ENCODE data around the gene C6orf89.

C6orf89 gene

DNA sequence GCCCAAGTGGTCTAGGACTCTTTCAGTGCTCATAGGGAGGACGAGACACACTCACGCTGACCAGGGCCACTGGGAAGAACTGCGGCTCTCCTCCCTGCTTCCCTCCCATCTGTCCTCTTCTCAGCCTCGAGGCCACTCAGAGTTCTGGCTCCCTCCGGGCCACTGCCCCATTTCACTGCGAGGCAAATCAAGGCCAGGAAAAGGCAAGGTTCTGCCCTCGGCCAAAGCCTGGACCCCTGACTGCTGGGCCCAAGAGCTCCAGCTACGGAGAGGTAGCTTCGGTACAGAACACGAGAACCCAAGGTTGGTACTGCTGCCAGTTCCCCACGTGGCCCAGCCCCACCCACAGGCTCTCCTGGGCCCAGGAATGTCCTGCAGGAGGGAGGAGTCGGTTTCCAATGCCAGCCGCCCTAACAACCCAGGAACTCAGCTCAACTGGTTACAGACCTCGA lies 83.5 kb downstream of the C6orf89 start:
- no peak for DNase-seq (ENCODE audit: low spot score)

DNA sequence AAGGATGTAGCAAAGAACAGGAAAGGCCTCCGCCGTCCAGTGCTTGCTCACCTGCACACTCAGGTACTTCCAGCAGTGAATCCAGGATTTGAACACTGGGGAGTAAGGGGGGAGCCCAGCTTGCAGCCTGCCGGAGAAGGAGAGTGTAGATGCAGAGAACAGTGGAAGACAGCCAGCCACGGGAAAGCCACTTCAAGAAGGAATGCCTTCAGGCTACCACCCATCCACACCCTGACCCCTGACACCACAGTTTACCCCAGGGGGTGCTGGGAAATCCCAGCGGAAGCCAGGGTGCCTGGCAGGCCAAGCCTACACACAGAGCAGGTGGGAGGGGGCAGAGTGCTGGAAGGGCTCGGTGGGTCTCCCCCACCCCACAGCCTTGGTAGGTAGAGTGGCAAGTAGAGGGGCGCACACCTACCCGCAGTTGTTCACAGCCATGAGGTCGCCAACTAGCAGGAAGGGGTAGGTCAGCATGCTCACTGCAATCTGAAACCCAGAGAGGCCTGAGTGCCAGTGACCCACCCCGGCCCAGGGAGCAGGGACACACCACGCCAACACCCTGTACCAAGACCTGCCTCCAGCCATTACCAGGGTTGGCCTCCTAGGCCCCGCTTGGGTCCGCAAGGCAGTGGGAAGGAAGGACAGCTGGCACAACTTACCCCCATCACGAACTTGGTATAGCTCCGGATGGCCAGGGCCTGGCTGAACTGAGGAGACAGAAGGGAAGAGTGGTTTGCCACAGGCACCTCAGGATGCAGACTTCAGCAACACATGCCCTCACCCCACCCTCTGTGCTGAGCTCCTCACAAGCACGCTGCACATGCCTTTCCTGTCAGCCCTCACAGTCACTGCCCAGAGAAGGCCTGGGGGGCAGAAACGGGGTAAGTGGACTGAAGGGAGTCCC lies 84.5 kb downstream of the C6orf89 start:
- no peak for DNase-seq (ENCODE audit: low spot score)

DNA sequence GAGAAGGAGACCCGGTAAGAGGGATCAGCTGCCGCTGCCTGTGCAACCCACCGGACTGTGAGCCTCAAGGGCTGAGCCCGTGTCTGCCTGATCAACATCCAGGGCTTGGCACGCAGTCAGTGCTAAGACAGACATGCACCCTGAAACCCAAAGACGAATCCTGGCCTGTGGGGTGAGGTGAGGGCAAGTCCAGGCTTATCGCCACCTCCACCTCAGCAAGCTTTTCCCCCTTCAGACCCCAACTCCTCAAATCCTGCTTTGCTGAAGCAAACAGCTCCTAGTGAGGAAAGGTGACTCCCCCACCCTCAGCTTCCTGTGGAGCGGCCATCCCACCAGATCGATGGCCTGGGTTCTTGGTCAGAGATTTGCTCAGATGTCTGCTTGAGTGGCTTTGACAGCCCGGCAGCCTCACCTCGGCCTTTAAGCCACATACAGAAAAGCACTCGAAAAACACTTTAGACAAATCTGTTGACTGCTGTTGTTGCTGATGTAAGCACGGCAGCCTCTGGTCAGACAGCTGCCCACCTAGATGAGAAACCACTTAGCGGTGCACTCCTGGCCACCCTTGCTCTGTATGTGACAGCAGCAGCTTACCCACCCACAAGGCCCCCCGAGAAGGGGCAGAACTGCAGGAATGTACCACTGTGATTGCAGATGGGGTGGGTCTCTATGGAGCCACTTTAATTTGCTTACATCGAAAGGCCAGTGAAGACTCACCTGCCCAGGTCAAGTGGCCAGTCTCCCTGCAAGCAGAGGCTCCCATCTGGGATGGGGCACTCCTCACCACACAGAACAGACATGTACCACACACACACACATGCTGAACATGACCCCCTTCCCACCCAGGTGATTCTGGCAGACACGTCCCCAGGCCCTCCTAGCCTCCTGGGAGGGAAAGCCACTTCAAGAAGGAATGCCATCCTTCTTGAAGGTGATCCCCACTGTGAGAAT lies 85.4 kb downstream of the C6orf89 start:
- DNase-seq (ENCODE audit: low spot score): no peak

DNA sequence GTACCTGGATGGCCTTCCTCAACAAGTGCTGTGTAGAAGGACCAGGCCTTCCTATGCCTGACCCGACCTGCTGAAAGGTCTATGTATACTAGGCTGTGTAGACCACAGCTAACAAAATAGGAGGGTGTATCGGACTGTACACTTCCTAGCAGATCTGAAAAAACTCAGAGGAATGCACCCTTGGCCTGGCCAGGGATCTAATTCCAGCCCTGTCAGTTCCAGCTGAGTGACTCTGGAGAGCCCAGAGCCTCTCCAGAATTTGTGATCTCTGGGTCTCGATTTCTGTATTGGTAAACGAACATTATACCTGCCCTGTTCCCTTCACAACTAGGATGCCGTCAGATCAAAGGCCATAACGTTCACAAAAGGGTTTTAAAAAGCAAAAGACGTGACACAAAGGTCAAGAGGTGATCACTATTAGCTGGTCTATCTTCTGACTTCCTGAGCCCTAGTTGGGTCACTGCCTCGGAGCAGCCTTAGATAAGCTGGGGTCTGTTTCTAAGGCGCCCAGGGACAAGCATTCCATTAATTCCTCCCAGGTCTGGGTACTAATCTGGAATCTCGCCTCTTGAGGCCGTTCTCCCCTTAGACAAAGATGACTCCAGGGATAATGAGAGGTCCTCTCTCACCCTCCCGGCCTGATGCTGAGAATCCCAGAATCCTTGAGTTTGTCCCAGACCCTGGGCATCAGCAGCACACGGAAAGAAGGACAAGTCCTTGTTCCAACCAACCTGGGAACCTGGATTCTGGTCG lies 86.3 kb downstream of the C6orf89 start:
- DNase-seq (ENCODE audit: low spot score): no peak

DNA sequence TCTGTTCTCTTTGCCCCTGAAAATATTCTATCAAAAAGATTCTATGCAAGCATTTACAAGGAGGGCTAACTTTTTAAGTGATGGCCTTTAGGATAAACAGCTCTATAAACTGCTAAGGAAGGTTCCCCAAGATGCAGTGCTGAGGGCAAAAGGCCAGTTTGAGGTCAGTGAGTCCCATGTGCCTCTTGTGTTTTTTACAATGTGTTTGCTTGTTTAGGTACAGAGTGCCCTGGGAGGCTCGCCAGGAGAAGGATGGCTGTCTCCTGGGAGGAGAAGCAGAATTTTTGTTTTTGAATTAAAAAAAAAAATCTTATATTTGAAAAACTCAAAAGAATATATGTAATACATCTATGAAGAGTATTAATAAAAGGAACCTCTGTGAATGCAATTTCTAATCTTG lies 87.4 kb downstream of the C6orf89 start:
- no peak for DNase-seq (ENCODE audit: low spot score)

DNA sequence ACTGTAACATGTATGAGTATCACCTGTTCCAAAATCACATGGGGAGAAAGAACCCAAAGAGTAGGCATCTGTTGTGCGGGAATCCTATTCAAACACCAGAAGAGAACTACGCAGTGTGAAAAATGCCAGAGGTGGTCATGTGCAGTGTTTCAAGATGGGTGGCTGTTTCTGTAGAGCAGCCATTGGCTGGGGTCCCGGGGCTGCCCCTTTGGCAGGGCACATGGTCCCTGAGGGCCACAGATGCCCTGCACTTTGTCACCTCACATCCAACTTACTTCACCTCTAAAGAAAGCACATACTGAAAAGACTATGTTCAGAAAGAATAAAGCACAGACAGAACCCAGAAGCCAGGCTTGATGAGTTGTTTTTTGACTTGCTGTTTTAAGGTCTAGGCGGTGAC lies 87.9 kb downstream of the C6orf89 start:
- no peak for DNase-seq (ENCODE audit: low spot score)

DNA sequence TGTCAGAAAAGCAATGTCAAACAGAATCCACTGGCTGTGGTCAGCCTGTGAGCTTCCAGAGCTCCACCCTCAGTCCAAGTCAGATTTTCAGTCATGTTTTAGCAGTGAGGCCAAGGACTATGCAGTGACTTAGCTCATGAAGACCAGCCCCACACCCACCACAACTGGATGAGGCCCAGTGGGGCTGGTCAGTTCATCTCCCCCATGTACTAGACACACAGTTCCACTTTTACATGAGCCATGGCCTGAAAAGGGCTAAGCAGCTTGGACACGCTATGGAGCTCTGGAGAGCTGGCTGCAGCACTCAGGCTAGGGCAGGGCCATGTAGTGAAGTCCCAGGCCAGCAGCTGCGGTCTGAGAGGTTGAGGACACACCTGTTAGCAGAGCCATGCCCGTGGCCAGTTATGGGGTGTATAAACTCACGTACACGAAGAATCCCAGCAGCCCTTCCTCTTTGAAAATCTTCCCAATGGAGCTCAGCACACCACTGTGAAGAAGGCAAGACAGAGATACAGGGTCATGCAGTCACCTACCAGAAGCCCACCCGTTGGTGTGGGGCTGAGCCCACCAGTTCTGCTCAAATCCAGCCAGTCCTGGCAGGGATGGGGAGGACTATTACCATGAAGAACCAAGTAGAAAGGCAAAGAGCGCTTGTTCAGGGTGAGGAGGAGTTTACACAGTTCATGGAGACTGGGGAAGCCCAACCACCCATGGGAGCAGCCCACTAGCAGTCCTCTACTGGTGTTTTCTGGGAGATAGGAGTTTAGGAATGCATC lies 89.7 kb downstream of the C6orf89 start:
- no peak for DNase-seq (ENCODE audit: low spot score)

DNA sequence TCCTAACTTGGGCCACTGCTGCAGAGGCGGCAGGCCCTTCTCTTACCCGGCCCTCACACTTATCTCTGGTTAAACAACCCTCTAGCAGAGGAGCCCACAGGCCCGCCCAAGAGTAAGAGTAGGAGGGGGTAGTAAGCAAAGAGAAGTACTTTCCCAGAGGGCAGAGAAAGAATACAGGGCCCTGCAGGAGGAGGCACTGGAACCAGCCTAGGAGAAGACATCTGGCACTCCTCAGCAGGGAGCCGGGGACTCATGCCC lies 90.2 kb downstream of the C6orf89 start:
- DNase-seq (ENCODE audit: low spot score): no peak

DNA sequence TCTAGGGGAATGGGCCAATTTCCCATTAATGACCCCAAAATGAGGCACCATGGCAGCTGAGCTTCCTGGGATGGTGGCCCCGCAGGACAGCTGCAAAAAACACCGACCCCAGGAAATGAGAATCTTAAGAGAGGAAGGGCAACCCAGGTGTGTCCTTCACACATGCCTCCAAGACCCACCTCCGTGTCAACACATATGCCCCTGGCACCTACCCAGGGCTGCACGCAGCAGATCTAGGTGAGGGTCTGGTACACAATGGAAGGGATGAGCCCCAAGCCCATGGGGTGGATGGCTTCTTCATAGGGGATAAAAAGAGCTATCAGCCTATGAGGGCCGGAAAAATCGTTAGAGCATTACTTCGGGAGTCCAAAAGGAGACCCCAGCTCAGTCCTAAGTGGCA lies 90.8 kb downstream of the C6orf89 start:
- no peak for DNase-seq (ENCODE audit: low spot score)

DNA sequence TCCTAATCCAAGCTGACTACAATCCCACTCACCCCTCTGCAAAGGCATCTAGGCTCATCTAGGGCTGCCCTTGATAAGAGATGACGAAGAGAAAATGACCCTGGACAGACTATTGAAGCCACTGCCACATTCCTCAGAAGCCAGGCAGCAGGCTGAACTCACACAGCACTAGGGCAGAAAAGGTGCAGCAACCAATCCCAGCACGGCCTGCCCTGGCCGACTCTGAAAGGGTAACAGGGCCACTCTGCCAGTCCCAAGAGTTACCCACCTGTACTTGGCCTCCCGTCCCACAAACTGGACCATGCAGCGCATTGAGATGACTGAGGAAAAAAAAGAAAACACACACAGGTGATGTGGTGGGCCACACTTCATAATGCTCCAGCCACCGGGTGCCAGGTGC lies 91.2 kb downstream of the C6orf89 start:
- no peak for DNase-seq (ENCODE audit: low spot score)

DNA sequence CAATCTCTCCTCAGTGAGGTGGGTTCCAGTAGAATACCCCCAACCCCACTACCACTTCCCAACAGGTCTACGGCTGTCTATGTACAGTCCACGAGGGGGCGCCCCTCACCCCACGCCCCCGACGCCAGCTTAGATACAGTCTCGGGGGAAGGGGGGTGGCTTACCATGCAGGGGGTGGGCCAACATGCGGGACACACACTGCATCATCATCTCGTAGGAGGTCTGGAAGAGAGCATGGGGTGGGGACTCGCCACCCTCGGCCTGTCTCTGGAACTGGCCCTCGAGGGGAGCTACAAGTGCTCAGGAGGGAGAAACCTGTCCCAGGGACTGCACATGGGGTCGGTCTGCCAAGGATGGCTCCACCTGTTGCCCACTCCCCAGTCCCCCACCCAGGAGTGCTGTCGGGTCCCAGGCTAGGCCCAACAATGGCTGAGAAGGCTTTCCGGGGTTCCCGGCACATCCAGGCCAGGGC lies 91.8 kb downstream of the C6orf89 start:
- no peak for DNase-seq (ENCODE audit: low spot score)

All from hepatic stellate cell (primary cell).